LoVo (cell line): ENCODE results near the gene ZDHHC8.

Source experiments
- DNase-seq: peaks from one replicate; pipeline ENCODE4 v3.0.0-alpha.2; 2016; ENCODE audit warnings: low spot score

The ZDHHC8 gene

DNA sequence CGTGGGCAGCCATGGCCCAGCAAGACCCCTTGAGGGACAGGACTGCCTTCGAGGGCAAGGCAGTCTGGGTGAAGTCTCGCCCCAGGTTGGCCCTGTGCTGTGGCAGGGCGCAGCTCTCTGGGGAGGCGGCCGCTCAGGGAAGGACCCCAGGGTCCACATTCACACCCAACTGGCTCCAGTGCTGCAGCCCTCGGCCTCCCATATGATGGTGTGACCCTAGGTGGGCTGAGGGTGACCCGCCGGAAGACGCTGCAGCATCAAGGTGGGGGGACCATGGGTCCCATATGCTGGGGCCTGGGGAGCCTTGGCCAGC lies 47.3 kb downstream of the ZDHHC8 start:
- DNase-seq = no peak

DNA sequence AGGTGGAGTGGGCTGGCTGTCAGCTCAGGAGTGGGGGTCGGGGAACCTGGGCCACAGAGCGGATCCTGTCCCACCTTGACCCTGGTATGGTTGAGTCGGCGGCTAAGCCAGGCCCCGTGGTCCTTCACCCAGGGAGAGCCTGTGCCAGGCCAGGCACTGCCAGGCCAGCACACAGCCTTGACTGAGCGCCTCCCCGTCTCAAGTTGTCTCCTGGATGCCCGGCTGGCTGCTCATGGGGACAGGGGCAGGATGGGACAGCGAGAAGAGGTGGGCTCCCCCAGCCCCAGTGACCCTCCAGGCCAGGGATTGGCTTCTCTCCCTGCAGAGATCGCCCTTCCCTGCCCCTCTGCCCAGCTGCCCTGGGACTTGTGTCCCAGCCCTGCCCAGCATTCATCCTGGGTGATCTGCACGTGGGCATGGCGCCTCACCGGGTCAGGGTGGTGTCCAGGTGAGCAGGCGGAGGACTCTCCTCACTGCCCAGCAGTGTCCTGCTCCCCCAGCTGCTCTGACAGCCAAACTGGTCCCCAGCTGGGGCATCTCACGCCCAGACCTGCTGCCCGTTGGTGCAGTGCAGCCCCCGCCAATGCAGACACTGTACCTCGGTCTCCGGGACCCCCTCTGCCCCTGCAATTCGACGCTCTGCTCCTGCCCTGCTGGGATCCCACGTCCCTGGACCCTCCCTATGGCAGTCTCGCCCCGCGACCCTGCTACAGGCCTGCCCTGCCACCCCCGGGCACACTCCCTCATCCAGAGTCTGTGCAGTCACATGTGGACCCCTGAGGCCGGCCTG lies 48.0 kb downstream of the ZDHHC8 start:
- DNase-seq = no peak

- no peak for DNase-seq
These were observed 48.6 kb downstream of the ZDHHC8 start for GRCh38 chr22:20180245-20180630.

DNA sequence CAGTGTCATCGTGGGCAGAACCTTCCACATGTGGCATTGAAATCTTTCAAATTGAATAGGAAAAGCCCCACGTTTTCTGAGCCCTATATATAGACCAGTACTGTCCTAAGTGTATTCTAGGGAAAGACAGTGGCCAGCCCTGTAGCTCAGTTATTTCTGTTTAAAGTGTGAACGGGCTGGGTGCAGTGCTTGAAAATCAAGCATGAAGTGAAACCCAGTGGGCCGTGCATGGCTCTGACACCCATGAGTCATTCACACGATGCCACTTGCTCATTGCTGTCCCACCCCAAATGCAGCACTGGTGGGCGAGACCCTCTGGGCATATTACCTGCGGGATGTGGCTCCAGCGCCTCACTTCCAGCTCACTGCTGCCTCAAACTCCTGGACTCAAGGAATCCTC lies 49.0 kb downstream of the ZDHHC8 start:
- DNase-seq = no peak

GRCh38 chr22:20181194-20181883 lies 49.7 kb downstream of the ZDHHC8 start:
- DNase-seq = no peak

DNA sequence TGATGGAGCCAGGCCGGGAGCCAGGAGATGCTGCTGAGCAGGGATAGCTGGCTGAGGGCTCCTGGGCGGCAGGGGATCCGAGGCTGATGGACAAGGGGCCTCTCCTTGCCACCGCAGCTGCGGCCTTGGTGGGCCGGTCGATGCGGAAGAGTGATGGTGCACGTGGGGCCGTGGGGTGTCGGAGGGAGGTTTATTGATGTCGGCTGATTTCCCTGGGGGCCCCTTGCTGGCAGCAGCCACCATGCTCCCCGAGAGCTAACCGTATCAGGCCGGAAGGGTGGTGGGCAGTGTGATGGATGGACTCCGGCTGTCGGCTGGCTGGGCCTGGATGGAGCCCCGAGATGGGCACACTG lies 50.3 kb downstream of the ZDHHC8 start:
- DNase-seq = no peak

DNA sequence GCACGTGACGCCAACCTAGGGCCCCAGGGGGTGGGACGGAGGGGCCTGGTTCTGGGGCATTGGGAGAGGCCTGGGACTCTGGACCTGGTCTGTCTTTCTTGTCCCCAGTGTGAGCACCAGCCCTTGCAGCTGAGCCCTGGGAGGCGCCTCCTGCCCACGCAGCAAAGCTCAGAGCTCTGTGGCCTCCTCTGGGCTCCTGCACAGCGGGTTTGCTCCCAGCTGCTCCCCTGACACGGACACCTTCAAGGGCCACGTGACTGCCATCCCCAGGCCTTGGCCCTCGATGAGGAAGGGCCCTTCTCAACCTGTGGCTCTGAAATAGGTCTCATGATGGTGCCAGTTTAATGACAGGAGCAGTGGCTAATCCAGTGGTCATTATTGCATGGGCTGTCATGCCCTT lies 50.8 kb downstream of the ZDHHC8 start:
- no peak for DNase-seq

- DNase-seq = no peak
These were observed 51.5 kb downstream of the ZDHHC8 start for GRCh38 chr22:20183101-20183500.

GRCh38 chr22:20183823-20184222 lies 52.2 kb downstream of the ZDHHC8 start:
- DNase-seq = no peak

GRCh38 chr22:20184501-20185165 lies 53.0 kb downstream of the ZDHHC8 start:
- no peak for DNase-seq

DNA sequence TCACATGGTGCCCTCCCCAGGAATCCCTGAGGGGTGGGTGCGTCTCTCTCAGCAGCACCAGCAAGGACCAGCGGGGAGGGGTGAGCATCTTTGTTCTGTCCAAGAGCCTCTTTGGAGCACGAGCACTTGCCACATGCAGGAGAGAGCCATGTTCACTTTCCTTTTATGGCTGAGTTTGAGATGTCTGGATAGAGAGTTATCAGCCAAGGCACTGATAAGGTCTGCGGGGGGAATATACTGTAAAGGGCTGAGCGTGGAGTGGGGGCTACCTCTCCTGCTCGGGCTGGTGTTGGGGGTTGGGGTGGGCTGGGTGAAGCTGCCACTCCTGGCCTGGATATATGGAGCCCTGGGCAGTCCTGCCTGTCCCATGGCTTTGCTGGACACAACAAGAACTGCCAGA lies 54.1 kb downstream of the ZDHHC8 start:
- DNase-seq = no peak

DNA sequence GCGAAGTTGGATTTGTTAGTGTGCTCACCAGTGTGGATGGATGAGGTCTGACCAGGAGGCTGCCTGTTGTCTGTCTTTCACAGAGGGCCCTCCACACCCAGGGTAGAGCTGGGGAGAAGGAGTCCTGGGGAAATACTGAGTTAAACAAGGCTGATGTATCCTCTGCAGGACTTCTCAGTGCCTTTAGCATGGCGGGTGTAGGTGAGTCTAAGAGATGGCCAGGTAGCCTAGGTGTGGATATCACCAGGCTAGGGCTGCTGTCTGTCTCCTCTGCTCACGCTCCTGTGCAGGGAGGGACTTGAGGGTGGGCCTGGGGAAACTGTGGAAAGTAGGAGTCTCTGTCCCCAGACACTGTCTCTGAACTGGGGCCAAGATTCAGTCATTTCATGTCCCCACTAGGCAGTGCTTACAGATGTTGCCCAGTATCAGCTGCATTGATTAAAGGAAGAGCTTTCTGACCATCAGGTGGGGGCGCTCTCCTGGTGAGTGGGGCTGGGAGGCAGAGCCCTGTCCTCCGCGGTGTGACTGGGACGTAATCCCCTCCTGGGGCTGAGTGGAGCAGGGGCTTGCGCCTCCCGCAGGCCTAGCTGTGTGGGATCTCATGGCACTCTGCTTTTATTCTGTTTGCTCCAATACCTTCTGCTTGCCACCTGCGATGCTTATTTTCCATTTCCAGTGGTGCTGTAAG lies 54.7 kb downstream of the ZDHHC8 start:
- no peak for DNase-seq

- DNase-seq = no peak
These were observed 55.4 kb downstream of the ZDHHC8 start for GRCh38 chr22:20186871-20187546.

DNA sequence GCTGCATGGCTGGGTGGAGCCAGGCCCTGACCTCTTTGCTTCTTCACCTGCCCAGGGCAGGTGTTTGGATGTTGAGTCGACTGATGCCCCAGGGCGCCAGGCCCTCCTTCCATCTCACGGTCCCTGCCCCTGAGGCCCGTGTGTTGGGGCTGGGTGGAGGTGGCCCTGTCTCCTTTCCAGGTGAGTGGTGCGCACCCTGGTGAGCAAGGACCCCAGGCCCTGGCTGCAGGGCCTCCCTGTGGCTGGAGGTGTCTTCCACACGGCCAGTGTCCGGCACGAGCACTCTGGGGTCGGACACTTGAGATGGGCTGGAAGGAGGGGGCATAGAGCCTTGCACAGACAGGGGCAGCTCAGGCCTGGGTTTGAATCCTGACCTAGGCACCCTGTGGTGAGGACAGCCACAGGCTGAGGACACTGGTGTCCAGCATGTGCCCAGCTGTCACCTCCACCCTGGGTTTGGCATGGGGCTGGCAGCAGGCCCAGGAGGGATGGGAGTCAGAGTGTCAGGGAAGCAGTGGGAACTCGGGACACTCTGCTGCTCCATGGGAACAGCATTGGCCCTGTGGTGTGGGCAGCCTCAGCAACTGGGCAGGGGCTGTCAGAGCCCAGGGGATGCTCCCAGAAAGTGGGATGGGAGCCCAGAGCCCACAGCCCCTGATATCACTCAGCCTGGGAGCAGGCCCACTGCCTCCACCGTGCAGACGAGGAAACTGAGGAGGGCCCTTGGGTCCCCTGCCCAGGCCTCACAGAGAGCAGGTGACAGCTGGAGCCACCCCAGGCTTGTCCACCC lies 56.4 kb downstream of the ZDHHC8 start:
- no peak for DNase-seq

DNA sequence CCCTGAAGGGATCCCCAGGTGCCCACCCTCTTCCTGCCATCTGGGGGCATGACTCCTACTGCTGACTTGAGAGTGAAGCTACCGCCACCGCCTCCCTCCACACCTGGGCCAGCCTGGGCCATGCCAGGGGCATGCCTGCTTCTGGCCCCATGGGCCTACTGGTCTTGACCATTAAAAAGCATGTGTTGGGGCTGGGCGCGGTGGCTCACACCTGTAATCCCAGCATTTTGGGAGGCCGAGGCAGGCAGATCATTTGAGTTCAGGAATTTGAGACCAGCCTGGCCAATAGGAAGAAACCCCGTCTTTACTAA lies 56.9 kb downstream of the ZDHHC8 start:
- no peak for DNase-seq

GRCh38 chr22:20191000-20191515 lies 59.5 kb downstream of the ZDHHC8 start:
- no peak for DNase-seq

DNA sequence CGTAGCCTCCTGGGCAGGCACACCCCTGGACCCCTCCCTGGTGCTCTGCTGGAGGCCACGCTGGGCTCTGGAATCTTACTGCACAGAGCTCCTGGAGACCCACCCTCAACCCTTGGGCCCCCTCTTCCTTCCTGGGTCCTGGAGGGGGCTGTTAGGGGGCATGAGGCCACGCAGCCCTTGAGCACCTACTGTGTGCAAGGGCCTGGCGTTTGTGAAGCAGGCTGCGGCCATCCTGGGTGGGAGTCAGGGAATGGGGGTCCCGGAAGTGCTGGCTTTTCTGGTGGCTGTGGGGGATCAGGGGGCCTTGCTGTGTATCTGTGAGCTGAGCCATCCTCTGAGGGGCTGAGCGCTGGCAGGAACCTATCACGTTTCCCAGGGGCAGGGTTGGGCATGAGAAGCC lies 60.2 kb downstream of the ZDHHC8 start:
- DNase-seq = no peak

GRCh38 chr22:20192293-20192971 lies 60.8 kb downstream of the ZDHHC8 start:
- no peak for DNase-seq

GRCh38 chr22:20192972-20193760 lies 61.6 kb downstream of the ZDHHC8 start:
- DNase-seq = no peak
